Liver (tissue), 9 donors: Measurements from ENCODE around the gene RSPO4. TPM values are rescaled to one million over a fixed set of nuclear protein-coding genes. Genes with fewer than 3 reads are reported as not detected.

Source experiments
- DNase-seq: peaks from one replicate; pipeline ENCODE4 v3.0.0-alpha.2; 2017; ENCODE audit warnings: low spot score
- H3K27ac ChIP-seq, 2 donors: one replicate each; pipeline ENCODE4 v1.7.0; 2013; ENCODE audit warnings: inconsistent platforms in 2 of 2, low read length in 2 of 2, control low read depth in 1 of 2, low read depth in 1 of 2, mild to moderate bottlenecking in 1 of 2
- H3K27me3 ChIP-seq, 4 donors: one replicate each; pipeline versions ENCODE4 v1.6.1 to v1.7.0; 2013; ENCODE audit warnings: low read length in 3 of 4, inconsistent platforms in 1 of 4, mild to moderate bottlenecking in 1 of 4, moderate library complexity in 1 of 4; ENCODE audit not compliant: control insufficient read depth in 4 of 4, insufficient read depth in 4 of 4
- H3K36me3 ChIP-seq, 4 donors: one replicate each; pipeline versions ENCODE4 v1.6.1 to v1.7.0; 2013; ENCODE audit warnings: low read length in 3 of 4, mild to moderate bottlenecking in 3 of 4, low read depth in 1 of 4, moderate library complexity in 1 of 4; ENCODE audit not compliant: control insufficient read depth in 4 of 4, insufficient read depth in 3 of 4
- H3K4me1 ChIP-seq, 4 donors: one replicate each; pipeline versions ENCODE4 v1.6.1 to v1.7.0; 2013; ENCODE audit warnings: low read length in 3 of 4, mild to moderate bottlenecking in 3 of 4, moderate library complexity in 1 of 4; ENCODE audit not compliant: control insufficient read depth in 4 of 4, insufficient read depth in 4 of 4
- H3K4me3 ChIP-seq, 3 donors: one replicate each; pipeline versions ENCODE4 v1.6.1 to v1.7.0; 2013; ENCODE audit warnings: low read length in 3 of 3, control low read depth in 1 of 3, low read depth in 1 of 3, mild to moderate bottlenecking in 1 of 3
- H3K9ac ChIP-seq, 2 donors: one replicate each; pipeline ENCODE4 v1.7.0; 2013; ENCODE audit warnings: low read length in 2 of 2, mild to moderate bottlenecking in 2 of 2, moderate library complexity in 2 of 2, control low read depth in 1 of 2, low read depth in 1 of 2
- H3K9me3 ChIP-seq, 4 donors: one replicate each; pipeline versions ENCODE4 v1.6.1 to v1.7.0; 2013; ENCODE audit warnings: low read length in 3 of 4; ENCODE audit not compliant: control insufficient read depth in 4 of 4
- ATF3 ChIP-seq: IDR thresholded peaks from 2 replicates; pipeline ENCODE4 v1.6.1; 2016; ENCODE audit warnings: antibody characterized with exemption
- CTCF ChIP-seq: fragments of 150-350 bp; IDR thresholded peaks from 2 replicates; pipeline ENCODE4 v1.5.1; 2017; ENCODE audit warnings: improper control_type of control experiment, low read depth, low read length; ENCODE audit not compliant: missing input control
- EGR1 ChIP-seq, 2 donors: IDR thresholded peaks; 2 replicates each; pipeline ENCODE4 v1.6.1; 2016 to 2018; ENCODE audit warnings: antibody characterized with exemption in 2 of 2, low read depth in 2 of 2
- FOXA1 ChIP-seq: IDR thresholded peaks from 2 replicates; pipeline ENCODE4 v1.6.1; 2016; ENCODE audit warnings: antibody characterized with exemption
- FOXA2 ChIP-seq: IDR thresholded peaks from 2 replicates; pipeline ENCODE4 v1.6.1; 2016; ENCODE audit warnings: antibody characterized with exemption
- GABPA ChIP-seq, 2 donors: IDR thresholded peaks in 1 of 2; conservative IDR thresholded peaks in 1 of 2; 2 replicates each; pipeline ENCODE4 v1.6.1; 2016; ENCODE audit warnings: antibody characterized with exemption in 2 of 2, mild to moderate bottlenecking in 1 of 2, moderate library complexity in 1 of 2
- HNF4A ChIP-seq, 2 donors: conservative IDR thresholded peaks; 2 replicates each; pipeline ENCODE4 v1.6.1; 2016; ENCODE audit warnings: antibody characterized with exemption in 2 of 2, mild to moderate bottlenecking in 2 of 2
- HNF4G ChIP-seq: IDR thresholded peaks from 2 replicates; pipeline ENCODE4 v1.6.1; 2016; ENCODE audit warnings: antibody characterized with exemption
- JUND ChIP-seq, 2 donors: IDR thresholded peaks; 2 replicates each; pipeline ENCODE4 v1.6.1; 2016; ENCODE audit warnings: antibody characterized with exemption in 2 of 2
- MAX ChIP-seq: IDR thresholded peaks from 2 replicates; pipeline ENCODE4 v1.6.1; 2016; ENCODE audit warnings: antibody characterized with exemption
- NR2F2 ChIP-seq: IDR thresholded peaks from 2 replicates; pipeline ENCODE4 v1.6.1; 2016; ENCODE audit warnings: antibody characterized with exemption
- RAD21 ChIP-seq, 2 donors: IDR thresholded peaks; 2 replicates each; pipeline ENCODE4 v1.6.1; 2016; ENCODE audit warnings: antibody characterized with exemption in 2 of 2, mild to moderate bottlenecking in 2 of 2
- REST ChIP-seq: IDR thresholded peaks from 2 replicates; pipeline ENCODE4 v1.6.1; 2016; ENCODE audit warnings: antibody characterized with exemption, mild to moderate bottlenecking
- RXRA ChIP-seq, 2 donors: IDR thresholded peaks; 2 replicates each; pipeline ENCODE4 v1.6.1; 2017 to 2018; ENCODE audit warnings: antibody characterized with exemption in 2 of 2, mild to moderate bottlenecking in 1 of 2
- SP1 ChIP-seq: IDR thresholded peaks from 2 replicates; pipeline ENCODE4 v1.6.1; 2018; ENCODE audit warnings: antibody characterized with exemption, mild to moderate bottlenecking
- TAF1 ChIP-seq: conservative IDR thresholded peaks from 2 replicates; pipeline ENCODE4 v1.6.1; 2016; ENCODE audit warnings: antibody characterized with exemption, mild to moderate bottlenecking
- YY1 ChIP-seq: IDR thresholded peaks from 2 replicates; pipeline ENCODE4 v1.6.1; 2016; ENCODE audit warnings: antibody characterized with exemption, mild to moderate bottlenecking
- WGBS: extraction: QIAGEN DNeasy Blood & Tissue Kit; methylation state at CpG from one replicate; pipeline ENCODE4 v1.1.7; 2013; 5-methylcytosine and 5-hydroxymethylcytosine counted together
- polyA plus RNA-seq, 2 donors: library from polyadenylated mRNA; stranded (reverse) in 1 of 2; unstranded in 1 of 2; fragments of 200-250 nt in 1 of 2; fragments of >200 nt in 1 of 2; fragmentation: Nextera tagmentation in 1 of 2; extraction: Ambion mirVana in 1 of 2; gene quantifications; one replicate each; pipeline versions ENCODE4 v1.2.1 to v1.2.3, GENCODE V29; 2013 to 2015
- total RNA-seq, 2 donors: library from RNA; depleted of rRNA; stranded (reverse); fragments of >200 nt; gene quantifications; one replicate each; pipeline ENCODE4 v1.2.3, GENCODE V29; 2014
- donor health status: healthy.
- donor health status: healthy.
- donor health status: healthy.
- donor health status: healthy.
- donor health status: healthy.

The RSPO4 gene
- total and polyA plus RNA-seq, 4 donors, result not detected

GRCh38 chr20:1020614-1021013 is 18.5 kb upstream of the RSPO4 start:
- WGBS, result 85% methylated on average over 5 of the region's 5 CpGs
- H3K4me3 ChIP-seq, result no peak overlapping the region
- no peaks in the 10 kb centered on the region for H3K9me3 ChIP-seq
- no peak for DNase-seq
- H3K4me1 ChIP-seq, result no peaks in the 10 kb centered on the region
- no peak overlapping the region for H3K9ac ChIP-seq
- H3K27me3 ChIP-seq, result no peaks in the 10 kb centered on the region
- no peak for TF ChIP-seq ATF3
- no peak for TF ChIP-seq EGR1 (IDR thresholded peaks at IDR 0.05; ENCODE audit: low read depth in 2 of 2)
- TF ChIP-seq RAD21 (IDR thresholded peaks at IDR 0.05), result no peak
- TF ChIP-seq NR2F2, result no peak
- TF ChIP-seq CTCF, result no peak
- no peak for TF ChIP-seq MAX
- TF ChIP-seq HNF4G, result no peak
- TF ChIP-seq YY1, result no peak
- no peak for TF ChIP-seq REST
- TF ChIP-seq HNF4A (conservative IDR thresholded peaks at IDR 0.05), result no peak
- no peak for TF ChIP-seq RXRA (IDR thresholded peaks at IDR 0.05)
- TF ChIP-seq SP1, result no peak
- no peak for TF ChIP-seq TAF1
- no peaks in the 10 kb centered on the region for H3K36me3 ChIP-seq
- H3K27ac ChIP-seq, result no peak overlapping the region

GRCh38 chr20:1019344-1019743 is 17.2 kb upstream of the RSPO4 start:
- 46% methylated on average over 2 of the region's 2 CpGs for WGBS
- H3K4me3 ChIP-seq, result no peak overlapping the region
- H3K4me1 ChIP-seq, result no peaks in the 10 kb centered on the region
- no peaks in the 10 kb centered on the region for H3K27me3 ChIP-seq
- no peaks in the 10 kb centered on the region for H3K36me3 ChIP-seq
- DNase-seq, result no peak
- no peak overlapping the region for H3K9ac ChIP-seq
- no peak for TF ChIP-seq EGR1 (IDR thresholded peaks at IDR 0.05; ENCODE audit: low read depth in 2 of 2)
- H3K9me3 ChIP-seq, result no peaks in the 10 kb centered on the region
- no peak overlapping the region for H3K27ac ChIP-seq

GRCh38 chr20:1017677-1018076 is 15.6 kb upstream of the RSPO4 start:
- Histone ChIP-seq H3K36me3 (no peaks in the 10 kb centered on the region), H3K9ac (no peak overlapping the region), H3K4me1 (no peaks in the 10 kb centered on the region), H3K4me3 (no peak overlapping the region), H3K27me3 (no peaks in the 10 kb centered on the region), H3K9me3 (no peaks in the 10 kb centered on the region), H3K27ac (no peak overlapping the region)
- no peak for DNase-seq
- 53% methylated on average over 5 of the region's 5 CpGs for WGBS
- no peak for TF ChIP-seq FOXA2
- no peak for TF ChIP-seq MAX
- TF ChIP-seq REST, result no peak
- TF ChIP-seq FOXA1, result no peak
- TF ChIP-seq ATF3, result no peak
- no peak for TF ChIP-seq GABPA (IDR thresholded peaks at IDR 0.05 in 1 of 2, conservative IDR thresholded peaks at IDR 0.05 in 1 of 2)
- no peak for TF ChIP-seq NR2F2
- TF ChIP-seq RAD21 (IDR thresholded peaks at IDR 0.05), result no peak
- TF ChIP-seq SP1, result no peak
- no peak for TF ChIP-seq YY1
- no peak for TF ChIP-seq JUND (IDR thresholded peaks at IDR 0.05)
